Neuron (in vitro differentiated cells): ENCODE results near the gene CDH16.

ENCODE experiments used
- H2AFZ ChIP-seq: one replicate; pipeline ENCODE4 v1.6.1; 2013; ENCODE audit warnings: low read depth, mild to moderate bottlenecking, inconsistent platforms, low read length, moderate library complexity
- H3K27me3 ChIP-seq: one replicate; pipeline ENCODE4 v1.6.1; 2013; ENCODE audit warnings: low read length; ENCODE audit not compliant: insufficient read depth
- H3K36me3 ChIP-seq: one replicate; pipeline ENCODE4 v1.6.1; 2013; ENCODE audit warnings: low read length; ENCODE audit not compliant: insufficient read depth
- H3K4me1 ChIP-seq: one replicate; pipeline ENCODE4 v1.6.1; 2013; ENCODE audit warnings: low read length; ENCODE audit not compliant: insufficient read depth
- H3K4me3 ChIP-seq: 2 replicates; pipeline ENCODE4 v1.5.1; 2013; ENCODE audit warnings: mild to moderate bottlenecking, low read length, moderate library complexity
- H3K9me3 ChIP-seq: one replicate; pipeline ENCODE4 v1.6.1; 2013; ENCODE audit warnings: low read length

CDH16 gene

GRCh38 chr16:66908762-66909559 is 9.7 kb downstream of the CDH16 start:
- Histone ChIP-seq H3K4me1 (peaks cover 14% of the 10 kb centered on the region), H3K27me3 (peaks cover 7% of the 10 kb centered on the region), H3K4me3 (no peak overlapping the region), H3K9me3 (no peaks in the 10 kb centered on the region), H3K36me3 (no peaks in the 10 kb centered on the region), H2AFZ (no peak overlapping the region)

- Histone ChIP-seq H3K27me3 (peaks cover 7% of the 10 kb centered on the region), H3K4me1 (peaks cover 6% of the 10 kb centered on the region), H3K36me3 (no peaks in the 10 kb centered on the region), H2AFZ (no peak overlapping the region), H3K9me3 (no peaks in the 10 kb centered on the region), H3K4me3 (no peak overlapping the region)
Observed at GRCh38 chr16:66908116-66908515, 10.6 kb downstream of the CDH16 start.

GRCh38 chr16:66906916-66907836 is 11.5 kb downstream of the CDH16 start:
- Histone ChIP-seq H2AFZ (no peak overlapping the region), H3K4me3 (no peak overlapping the region), H3K27me3 (peaks cover 7% of the 10 kb centered on the region), H3K36me3 (no peaks in the 10 kb centered on the region), H3K9me3 (no peaks in the 10 kb centered on the region), H3K4me1 (no peaks in the 10 kb centered on the region)

- no peaks in the 10 kb centered on the region for H3K36me3 ChIP-seq
- H3K4me3 ChIP-seq: no peak overlapping the region
- H3K4me1 ChIP-seq: no peaks in the 10 kb centered on the region
- no peak overlapping the region for H2AFZ ChIP-seq
- H3K9me3 ChIP-seq: no peaks in the 10 kb centered on the region
- H3K27me3 ChIP-seq: peaks cover 7% of the 10 kb centered on the region
Observed at GRCh38 chr16:66905633-66906539, 12.8 kb downstream of the CDH16 start.

- H2AFZ ChIP-seq: no peak overlapping the region
- no peaks in the 10 kb centered on the region for H3K9me3 ChIP-seq
- peaks cover 7% of the 10 kb centered on the region for H3K27me3 ChIP-seq
- no peaks in the 10 kb centered on the region for H3K36me3 ChIP-seq
- no peak overlapping the region for H3K4me3 ChIP-seq
- peaks cover 5% of the 10 kb centered on the region for H3K4me1 ChIP-seq
Observed at GRCh38 chr16:66904846-66905632, 13.6 kb downstream of the CDH16 start.

GRCh38 chr16:66904428-66904845 is 14.2 kb downstream of the CDH16 start:
- H3K9me3 ChIP-seq: no peaks in the 10 kb centered on the region
- no peak overlapping the region for H3K4me3 ChIP-seq
- peaks cover 11% of the 10 kb centered on the region for H3K4me1 ChIP-seq
- no peaks in the 10 kb centered on the region for H3K36me3 ChIP-seq
- H2AFZ ChIP-seq: no peak overlapping the region
- H3K27me3 ChIP-seq: peaks cover 7% of the 10 kb centered on the region

GRCh38 chr16:66903544-66904427 is 14.9 kb downstream of the CDH16 start:
- Histone ChIP-seq H3K9me3 (no peaks in the 10 kb centered on the region), H3K4me1 (peaks cover 12% of the 10 kb centered on the region), H3K4me3 (no peak overlapping the region), H2AFZ (no peak overlapping the region), H3K27me3 (peaks cover 7% of the 10 kb centered on the region), H3K36me3 (no peaks in the 10 kb centered on the region)

DNA sequence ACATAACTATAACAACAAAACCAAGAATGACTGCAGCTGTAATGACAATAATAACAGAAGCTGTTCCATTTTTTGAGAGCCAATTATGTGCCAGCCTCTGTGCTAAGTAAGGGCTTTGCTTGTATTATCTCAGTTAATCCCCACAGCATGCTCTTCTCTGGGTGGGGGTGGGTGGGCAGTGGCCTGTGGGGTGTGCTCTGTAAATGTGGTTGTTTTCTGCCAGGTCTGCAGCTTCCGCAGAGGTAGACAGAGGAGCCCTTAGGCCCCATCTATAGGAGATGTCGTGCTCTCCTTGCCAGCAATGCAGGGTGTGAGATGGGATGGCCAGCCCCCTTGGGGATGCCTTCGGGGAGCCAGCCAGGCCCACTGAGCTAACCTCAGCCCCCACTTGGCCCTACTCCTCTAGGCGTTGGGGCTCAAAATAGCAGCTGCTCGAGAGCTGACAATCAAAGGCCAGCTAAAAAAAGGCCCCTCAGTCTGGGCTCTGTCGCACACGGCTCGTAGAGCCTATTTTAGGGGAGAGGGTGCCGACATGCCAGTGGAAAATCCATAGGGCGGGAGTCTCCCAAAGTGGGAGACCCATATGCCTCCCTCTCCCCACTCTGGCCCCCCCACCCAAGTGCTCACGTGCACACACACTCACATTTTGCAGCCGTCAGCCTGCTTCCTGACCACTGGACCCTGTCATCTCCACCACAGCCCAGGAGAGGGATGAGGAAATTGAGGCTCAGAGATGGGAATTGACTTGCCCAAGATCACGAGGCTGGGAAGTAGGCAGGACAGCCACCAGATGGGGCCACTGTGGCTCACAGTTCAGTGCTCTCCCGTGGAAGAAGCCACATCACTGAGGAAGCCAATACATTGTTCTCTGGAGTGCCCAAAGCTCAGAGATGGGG is 15.8 kb downstream of the CDH16 start:
- no peak overlapping the region for H3K4me3 ChIP-seq
- no peaks in the 10 kb centered on the region for H3K9me3 ChIP-seq
- peaks cover 12% of the 10 kb centered on the region for H3K4me1 ChIP-seq
- no peaks in the 10 kb centered on the region for H3K36me3 ChIP-seq
- H2AFZ ChIP-seq: no peak overlapping the region
- H3K27me3 ChIP-seq: peaks cover 5% of the 10 kb centered on the region

DNA sequence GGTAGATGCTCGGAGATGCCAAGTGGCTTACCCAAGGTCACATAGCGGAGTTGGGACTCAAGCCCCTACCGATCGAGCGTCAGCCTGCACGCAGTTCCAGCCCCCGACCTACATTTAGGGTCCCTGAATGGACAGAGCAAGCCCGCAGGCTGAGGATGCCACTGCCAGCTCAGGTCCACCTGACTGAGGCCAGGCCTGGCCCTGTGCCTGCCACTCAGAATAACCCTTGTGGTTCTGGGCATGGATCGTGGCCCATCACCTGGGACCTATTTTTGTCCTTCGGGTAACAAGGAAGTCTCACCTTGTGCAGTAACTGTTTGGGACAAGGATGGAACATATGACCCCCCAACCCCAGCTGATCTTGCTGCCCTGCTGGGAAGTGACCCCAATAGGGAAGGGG is 17.1 kb downstream of the CDH16 start:
- Histone ChIP-seq H3K36me3 (no peaks in the 10 kb centered on the region), H2AFZ (no peak overlapping the region), H3K9me3 (no peaks in the 10 kb centered on the region), H3K4me1 (peaks cover 12% of the 10 kb centered on the region), H3K27me3 (no peaks in the 10 kb centered on the region), H3K4me3 (no peak overlapping the region)

DNA sequence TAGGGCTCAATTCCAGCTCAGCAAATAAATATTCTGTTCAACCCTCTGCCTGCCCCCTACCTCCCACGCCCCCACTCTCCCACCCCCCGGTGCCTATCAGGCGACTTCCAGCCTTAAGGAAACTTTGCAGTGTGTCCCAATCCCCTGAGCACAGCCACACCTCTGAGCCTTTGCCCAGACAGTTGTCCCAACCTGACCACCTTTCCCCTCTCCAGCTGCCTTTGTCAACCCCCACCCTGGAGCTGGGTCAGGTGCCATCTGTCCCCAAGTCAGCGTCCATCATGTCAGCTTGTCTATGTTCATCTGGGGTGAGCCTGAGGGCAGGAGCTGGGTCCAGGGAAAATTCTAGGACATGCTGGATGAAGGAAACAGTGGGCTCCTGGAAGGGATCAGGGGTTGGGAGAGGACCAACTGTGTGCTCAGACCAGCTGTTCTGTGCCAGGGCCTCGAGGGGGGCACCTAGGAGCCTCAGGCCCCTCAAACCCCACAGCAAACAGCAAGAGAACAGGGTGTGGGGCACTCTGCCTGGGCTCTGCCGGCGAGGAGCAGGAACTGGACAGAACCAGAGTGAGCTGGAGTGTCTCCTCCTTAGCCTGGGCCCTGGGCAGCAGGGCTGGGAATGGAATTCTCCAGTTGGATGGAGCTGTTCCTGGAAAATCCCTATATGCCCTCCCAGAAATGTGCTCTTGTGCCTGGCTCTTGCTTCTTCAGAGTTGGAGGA is 17.8 kb downstream of the CDH16 start:
- Histone ChIP-seq H2AFZ (no peak overlapping the region), H3K36me3 (no peaks in the 10 kb centered on the region), H3K27me3 (no peaks in the 10 kb centered on the region), H3K9me3 (no peaks in the 10 kb centered on the region), H3K4me3 (no peak overlapping the region), H3K4me1 (peaks cover 12% of the 10 kb centered on the region)
